ENCODE measurements around the gene PRTG.

The PRTG gene

GRCh38 chr15:55681631-55682030 is 61.3 kb downstream of the PRTG start:
- no peaks in the 10 kb centered on the region for H3K79me2 ChIP-seq (ENCODE audit: low read length)
- peaks cover 20% of the 10 kb centered on the region for H3K4me1 ChIP-seq (ENCODE audit: low read length)
- no peaks in the 10 kb centered on the region for H3K36me3 ChIP-seq (replicated peaks; ENCODE audit: low read depth, low read length)
- peak overlapping the region; percentile 2; the same call in 1 of the 2 replicates for H3K9ac ChIP-seq (ENCODE audit: low read length)
- TF ChIP-seq CTCF (IDR thresholded peaks at IDR 0.05; ENCODE audit: low read depth, low read length), result no peak
- TF ChIP-seq EZH2phosphoT487 (IDR thresholded peaks at IDR 0.05; ENCODE audit: low read depth), result no peak
- H4K20me1 ChIP-seq (ENCODE audit: insufficient read depth, low read length), result no peaks in the 10 kb centered on the region
- peak overlapping the region; percentile 51 for H3K4me2 ChIP-seq (ENCODE audit: low read length)
- no peak overlapping the region for H3K27ac ChIP-seq (ENCODE audit: low read length)
- no peaks in the 10 kb centered on the region for H3K9me3 ChIP-seq (ENCODE audit: insufficient read depth, low read length)
- H3K4me3 ChIP-seq (ENCODE audit: low read length), result peak overlapping the region; percentile 41
- H3K27me3 ChIP-seq (ENCODE audit: low read depth, low read length), result no peaks in the 10 kb centered on the region
- H2AFZ ChIP-seq (ENCODE audit: low read depth, low read length), result no peak overlapping the region

GRCh38 chr15:55676507-55676906 is 66.4 kb downstream of the PRTG start:
- Histone ChIP-seq H3K79me2 (ENCODE audit: low read length) (no peaks in the 10 kb centered on the region), H3K27ac (ENCODE audit: low read length) (no peak overlapping the region), H3K9ac (ENCODE audit: low read length) (no peak overlapping the region), H2AFZ (ENCODE audit: low read depth, low read length) (no peak overlapping the region), H3K4me2 (ENCODE audit: low read length) (no peak overlapping the region), H4K20me1 (ENCODE audit: insufficient read depth, low read length) (no peaks in the 10 kb centered on the region), H3K27me3 (ENCODE audit: low read depth, low read length) (no peaks in the 10 kb centered on the region), H3K36me3 (replicated peaks; ENCODE audit: low read depth, low read length) (no peaks in the 10 kb centered on the region), H3K4me1 (ENCODE audit: low read length) (no peaks in the 10 kb centered on the region; the same call in 1 of the 2 replicates), H3K9me3 (ENCODE audit: insufficient read depth, low read length) (no peaks in the 10 kb centered on the region), H3K4me3 (ENCODE audit: low read length) (no peak overlapping the region)
- TF ChIP-seq CTCF (IDR thresholded peaks at IDR 0.05; ENCODE audit: low read depth, low read length), result no peak
- no peak for TF ChIP-seq EZH2phosphoT487 (IDR thresholded peaks at IDR 0.05; ENCODE audit: low read depth)

GRCh38 chr15:55673287-55673686 is 69.7 kb downstream of the PRTG start:
- no peaks in the 10 kb centered on the region for H3K9me3 ChIP-seq (ENCODE audit: insufficient read depth, low read length)
- no peaks in the 10 kb centered on the region for H3K79me2 ChIP-seq (ENCODE audit: low read length)
- H3K27ac ChIP-seq (ENCODE audit: low read length), result no peak overlapping the region
- no peaks in the 10 kb centered on the region for H3K36me3 ChIP-seq (replicated peaks; ENCODE audit: low read depth, low read length)
- H3K4me3 ChIP-seq (ENCODE audit: low read length), result no peak overlapping the region
- TF ChIP-seq EZH2phosphoT487 (IDR thresholded peaks at IDR 0.05; ENCODE audit: low read depth) (no peak), CTCF (IDR thresholded peaks at IDR 0.05; ENCODE audit: low read depth, low read length) (no peak)
- no peaks in the 10 kb centered on the region for H3K27me3 ChIP-seq (ENCODE audit: low read depth, low read length)
- no peaks in the 10 kb centered on the region for H3K4me1 ChIP-seq (ENCODE audit: low read length)
- no peak overlapping the region for H3K4me2 ChIP-seq (ENCODE audit: low read length)
- no peaks in the 10 kb centered on the region for H4K20me1 ChIP-seq (ENCODE audit: insufficient read depth, low read length)
- no peak overlapping the region for H3K9ac ChIP-seq (ENCODE audit: low read length)
- no peak overlapping the region for H2AFZ ChIP-seq (ENCODE audit: low read depth, low read length)

GRCh38 chr15:55669270-55669669 is 73.7 kb downstream of the PRTG start:
- no peaks in the 10 kb centered on the region for H3K36me3 ChIP-seq (replicated peaks; ENCODE audit: low read depth, low read length)
- H3K27me3 ChIP-seq (ENCODE audit: low read depth, low read length), result no peaks in the 10 kb centered on the region
- H3K27ac ChIP-seq (ENCODE audit: low read length), result no peak overlapping the region

More at GRCh38 chr15:55669270-55669669, 73.7 kb downstream of the PRTG start:
- H4K20me1 ChIP-seq (ENCODE audit: insufficient read depth, low read length), result no peaks in the 10 kb centered on the region
- H3K4me2 ChIP-seq (ENCODE audit: low read length), result no peak overlapping the region
- TF ChIP-seq EZH2phosphoT487 (IDR thresholded peaks at IDR 0.05; ENCODE audit: low read depth) (no peak), CTCF (IDR thresholded peaks at IDR 0.05; ENCODE audit: low read depth, low read length) (no peak)
- no peaks in the 10 kb centered on the region for H3K79me2 ChIP-seq (ENCODE audit: low read length)
- H3K4me1 ChIP-seq (ENCODE audit: low read length), result no peaks in the 10 kb centered on the region
- H2AFZ ChIP-seq (ENCODE audit: low read depth, low read length), result no peak overlapping the region
- no peaks in the 10 kb centered on the region for H3K9me3 ChIP-seq (ENCODE audit: insufficient read depth, low read length)
- no peak overlapping the region for H3K9ac ChIP-seq (ENCODE audit: low read length)
- H3K4me3 ChIP-seq (ENCODE audit: low read length), result no peak overlapping the region

Measured in OCI-LY3 (cell line).